HepG2 (cell line): ENCODE measurements around the gene SH3BP5. TPM values are rescaled to one million over a fixed set of nuclear protein-coding genes. Genes with fewer than 3 reads are reported as not detected.

Experiments used
- KAT7 ChIP-seq: IDR thresholded peaks from 2 replicates; pipeline ENCODE4 v1.6.1; 2018; ENCODE audit warnings: borderline replicate concordance, missing compliant biosample characterization
- THAP8 ChIP-seq: sonication (generic); formaldehyde crosslinking; IDR thresholded peaks from 2 replicates; pipeline ENCODE4 v1.5.1; 2020; ENCODE audit warnings: missing genetic modification reagents, mild to moderate bottlenecking, borderline replicate concordance
- polyA plus RNA-seq, 8 experiments: library from polyadenylated mRNA; depleted of rRNA in 3 of 8; stranded (reverse) in 7 of 8; unstranded in 1 of 8; fragments of >200 nt; fragmentation: Illumina TruSeq in 4 of 8; extraction: Trizol in 4 of 8; gene quantifications; 2 replicates each; pipeline versions ENCODE4 v1.2.1 to v1.2.3, GENCODE V29; 2011 to 2016; ENCODE audit warnings: low read depth in 4 of 8, missing spikeins in 1 of 8, mixed read lengths in 1 of 8; ENCODE audit not compliant: insufficient read depth in 1 of 8
- small RNA-seq, 3 experiments: library from RNA; depleted of rRNA; stranded (forward); fragments of <200 nt; gene quantifications; one replicate each; pipeline ENCODE3, GENCODE V24; 2012; ENCODE audit warnings: low read depth in 2 of 3, low replicate concordance in 1 of 3; ENCODE audit not compliant: insufficient read length in 3 of 3, insufficient read depth in 2 of 3
- total RNA-seq, 5 experiments: library from RNA; depleted of rRNA; stranded (reverse); fragments of >200 nt; fragmentation: Illumina TruSeq; extraction: Trizol; gene quantifications; 2 replicates each; pipeline ENCODE4 v1.2.3, GENCODE V29; 2016; ENCODE audit warnings: low read depth in 1 of 5

The SH3BP5 gene
- total and polyA plus RNA-seq, 2 of the 13 experiments (the other 11 are each of a cell fraction or from before 2014, with no cell fraction given), result 0.09 to 0.16 TPM

- 0 out of 2 replicates have a peak, but pooled peaks have one; percentile 3 for TF ChIP-seq THAP8 (CRISPR knock-in tag)
- TF ChIP-seq KAT7 (CRISPR knock-in tag), result no peak
Measured at GRCh38 chr3:15205482-15205933, 126.9 kb downstream of the SH3BP5 start (continued).

Small RNA genes within 50 kb of the gene (small RNA-seq; reads per million reads assigned to genes)
- 0 reads per million in 3 experiments for gene HMGN2P7
- 0 reads per million in 3 experiments for gene RNU6-454P

Other genes with a start within 250 kb of the SH3BP5 start
- 11.8 and 14.7 TPM in 2 replicates for gene RBSN, start 233.4 kb downstream of the SH3BP5 start, total RNA-seq (2016; rRNA removed; fragmentation: Illumina TruSeq; extraction: Trizol)
- 7.9 and 9.4 TPM in 2 replicates for gene RBSN, start 233.4 kb downstream of the SH3BP5 start, polyA plus RNA-seq (2011; rRNA removed)
- 36.8 and 52.2 TPM in 2 replicates for gene CAPN7, start 126.3 kb downstream of the SH3BP5 start, total RNA-seq (2016; rRNA removed; fragmentation: Illumina TruSeq; extraction: Trizol)
- 15.7 and 16.7 TPM in 2 replicates for gene CAPN7, start 126.3 kb downstream of the SH3BP5 start, polyA plus RNA-seq (2011; rRNA removed)
- 29.4 and 35.9 TPM in 2 replicates for gene METTL6, start 95.0 kb upstream of the SH3BP5 start, total RNA-seq (2016; rRNA removed; fragmentation: Illumina TruSeq; extraction: Trizol)
- 17.2 and 17.3 TPM in 2 replicates for gene METTL6, start 95.0 kb upstream of the SH3BP5 start, polyA plus RNA-seq (2011; rRNA removed)
- 30.0 and 38.5 TPM in 2 replicates for gene EAF1, start 95.0 kb upstream of the SH3BP5 start, total RNA-seq (2016; rRNA removed; fragmentation: Illumina TruSeq; extraction: Trizol)
- gene EAF1, start 95.0 kb upstream of the SH3BP5 start, polyA plus RNA-seq (2011; rRNA removed), result 8.1 and 8.4 TPM in 2 replicates
- 0.31 TPM in 1 of 2 replicates, not detected in the other for gene COLQ, start 189.1 kb upstream of the SH3BP5 start, total RNA-seq (2016; rRNA removed; fragmentation: Illumina TruSeq; extraction: Trizol)
- gene COLQ, start 189.1 kb upstream of the SH3BP5 start, polyA plus RNA-seq (2011; rRNA removed), result 0.46 and 0.52 TPM in 2 replicates